K562 (cell line): ENCODE measurements around the gene DNMT1. TPM values are rescaled to one million over a fixed set of nuclear protein-coding genes. Genes with fewer than 3 reads are reported as not detected.

Experiments
- CREB1 ChIP-seq, 2 experiments: sonication (generic) in 1 of 2; formaldehyde crosslinking in 1 of 2; IDR thresholded peaks; 2 replicates each; pipeline versions ENCODE4 v1.6.1 to v1.8.0; 2012 to 2022; ENCODE audit warnings: inconsistent platforms in 1 of 2, mild to moderate bottlenecking in 1 of 2, missing genetic modification reagents in 1 of 2, moderate library complexity in 1 of 2
- FIP1L1 ChIP-seq: fragments of 200-400 bp; formaldehyde crosslinking; IDR thresholded peaks from 2 replicates; pipeline ENCODE4 v1.6.1; 2018; ENCODE audit warnings: mild to moderate bottlenecking, low read depth, low read length; ENCODE audit not compliant: poor library complexity, severe bottlenecking
- KLF1 ChIP-seq: fragments of 450-650 bp; IDR thresholded peaks from 2 replicates; pipeline ENCODE4 v1.6.1; 2016; ENCODE audit warnings: missing genetic modification characterization, missing compliant biosample characterization
- MBD1 ChIP-seq: fragments of 250-450 bp; sonication (Bioruptor Pico); IDR thresholded peaks from 2 replicates; pipeline ENCODE4 v1.8.0; 2022; ENCODE audit warnings: inconsistent platforms
- MYBL2 ChIP-seq, 2 experiments: fragments of 450-650 bp in 1 of 2; sonication (generic) in 1 of 2; formaldehyde crosslinking in 1 of 2; IDR thresholded peaks; 2 replicates each; pipeline versions ENCODE4 v1.6.1 to v1.8.1; 2017 to 2022; ENCODE audit warnings: borderline replicate concordance in 1 of 2, inconsistent platforms in 1 of 2, low read depth in 1 of 2, mild to moderate bottlenecking in 1 of 2, missing genetic modification reagents in 1 of 2, moderate library complexity in 1 of 2
- PRPF4 ChIP-seq: fragments of 200-400 bp; formaldehyde crosslinking; IDR thresholded peaks from one replicate; pipeline ENCODE4 v1.6.1; 2017; ENCODE audit warnings: low read length, low read depth, mild to moderate bottlenecking; ENCODE audit not compliant: insufficient read depth, poor library complexity, severe bottlenecking
- U2AF1 ChIP-seq: fragments of 200-400 bp; formaldehyde crosslinking; optimal IDR thresholded peaks from 2 replicates; pipeline ENCODE3; 2017; ENCODE audit warnings: mild to moderate bottlenecking, low read depth, low read length, moderate library complexity
- YY1 ChIP-seq, 3 experiments: IDR thresholded peaks; 2 replicates each; pipeline ENCODE4 v1.6.1; 2011; ENCODE audit warnings: low read length in 2 of 3, mild to moderate bottlenecking in 2 of 3, moderate library complexity in 2 of 3, borderline replicate concordance in 1 of 3, control low read depth in 1 of 3, low read depth in 1 of 3; ENCODE audit not compliant: insufficient read depth in 3 of 3, insufficient replicate concordance in 2 of 3, control insufficient read depth in 1 of 3, insufficient read length in 1 of 3; ENCODE audit errors: extremely low read depth in 1 of 3
- ZKSCAN3 ChIP-seq: fragments of 250-450 bp; sonication (Bioruptor Pico); IDR thresholded peaks from 2 replicates; pipeline ENCODE4 v1.4.0; 2020
- ZNF3 ChIP-seq: fragments of 250-450 bp; sonication (Bioruptor Pico); IDR thresholded peaks from 2 replicates; pipeline ENCODE4 v1.5.0; 2021; ENCODE audit warnings: mild to moderate bottlenecking, moderate library complexity
- ZNF77 ChIP-seq: fragments of 250-450 bp; sonication (Bioruptor Pico); IDR thresholded peaks from 2 replicates; pipeline ENCODE4 v1.5.0; 2020
- polyA plus RNA-seq, 8 experiments: library from polyadenylated mRNA; depleted of rRNA in 4 of 8; stranded (reverse) in 5 of 8; unstranded in 3 of 8; fragments of >200 nt; fragmentation: Nextera tagmentation in 2 of 8; fragmentation: Illumina TruSeq in 1 of 8; extraction: Ambion mirVana in 2 of 8; extraction: Trizol in 1 of 8; gene quantifications; 2 replicates each; pipeline versions ENCODE4 v1.2.1 to v1.2.3, GENCODE V29; 2011 to 2014; ENCODE audit warnings: inconsistent platforms in 1 of 8, missing spikeins in 1 of 8
- total RNA-seq, 7 experiments: library from RNA; depleted of rRNA in 6 of 7; stranded (reverse); fragments of >200 nt in 6 of 7; fragmentation: Illumina TruSeq in 2 of 7; extraction: Trizol in 2 of 7; gene quantifications; 2 replicates each; pipeline versions ENCODE4 v1.2.1 to v1.2.3, GENCODE V29; 2011 to 2021; ENCODE audit warnings: low replicate concordance in 1 of 7
- TF ChIP-seq, protein P1 (sequence below), 3 experiments: fragments of 200-800 bp in 1 of 3; sonication (Bioruptor generic) in 1 of 3; sonication (generic) in 1 of 3; formaldehyde crosslinking in 1 of 3; IDR thresholded peaks; 2 replicates each; pipeline versions ENCODE4 v1.6.1 to v1.8.0; 2016 to 2022; ENCODE audit warnings: mild to moderate bottlenecking in 2 of 3, missing compliant biosample characterization in 2 of 3, missing genetic modification characterization in 2 of 3, missing genetic modification reagents in 1 of 3
- TF ChIP-seq, protein P2 (sequence below): fragments of 250-450 bp; sonication (Bioruptor Pico); IDR thresholded peaks from 2 replicates; pipeline ENCODE4 v1.8.0; 2021; ENCODE audit warnings: borderline replicate concordance, mild to moderate bottlenecking, moderate library complexity; ENCODE audit not compliant: poor library complexity, severe bottlenecking
- TF ChIP-seq, protein P3 (sequence below): fragments of 250-450 bp; sonication (Bioruptor Pico); IDR thresholded peaks from 2 replicates; pipeline ENCODE4 v1.9.0; 2021; ENCODE audit warnings: mild to moderate bottlenecking, inconsistent platforms

The DNMT1 gene
- total and polyA plus RNA-seq, 9 of the 15 experiments (the other 6 are each of a cell fraction or from before 2014, with no cell fraction given): 80.1 to 271 (median 121) TPM

DNA sequence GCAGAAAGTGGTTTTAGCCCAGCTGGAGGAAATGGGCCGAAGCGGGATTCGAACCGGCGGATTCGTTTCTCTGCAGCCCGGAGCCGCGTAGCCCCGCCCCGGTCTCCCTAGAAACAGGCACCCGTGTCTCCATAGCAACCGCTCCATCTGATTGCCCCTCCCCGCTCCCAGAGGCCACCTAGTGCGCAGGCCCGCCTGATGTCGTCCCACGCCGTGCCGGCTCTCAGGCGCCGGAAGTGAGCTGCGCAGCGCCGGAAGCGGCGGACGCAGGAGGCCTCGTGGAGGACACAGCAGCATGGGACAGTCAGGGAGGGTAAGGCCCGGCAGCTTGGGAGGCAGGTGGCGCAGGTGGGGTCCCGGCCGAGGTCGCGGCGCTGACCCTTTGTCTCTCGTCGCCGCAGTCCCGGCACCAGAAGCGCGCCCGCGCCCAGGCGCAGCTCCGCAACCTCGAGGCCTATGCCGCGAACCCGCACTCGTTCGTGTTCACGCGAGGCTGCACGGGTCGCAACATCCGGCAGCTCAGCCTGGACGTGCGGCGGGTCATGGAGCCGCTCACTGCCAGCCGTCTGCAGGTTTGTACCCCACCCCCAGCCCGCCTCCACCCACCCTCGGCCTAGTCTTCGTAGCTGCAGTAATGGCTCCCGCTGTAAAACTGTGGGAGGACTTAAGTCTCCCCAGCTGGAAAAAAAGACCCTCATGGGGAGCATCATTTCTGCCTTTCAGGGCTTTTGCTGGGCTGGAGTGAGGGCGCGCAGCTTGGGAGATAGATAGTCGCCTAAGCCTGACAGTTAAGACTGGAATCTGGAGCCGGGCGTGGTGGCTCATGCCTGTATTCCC lies 88.4 kb downstream of the DNMT1 start, which contains the start of gene PPAN (continued):
- TF ChIP-seq YY1 (IDR thresholded peaks at IDR 0.05; ENCODE audit: borderline replicate concordance in 1 of 3, control insufficient read depth in 1 of 3, extremely low read depth in 1 of 3, insufficient read depth in 3 of 3, insufficient read length in 1 of 3, insufficient replicate concordance in 2 of 3, low read depth in 1 of 3, low read length in 2 of 3): peak in 2 of 3 experiments; percentile 46 to 53
- TF ChIP-seq CREB1 (IDR thresholded peaks at IDR 0.05): peak; percentile 97
- peak; percentile 98 for TF ChIP-seq CREB1 (CRISPR knock-in tag; IDR thresholded peaks at IDR 0.05)
- no peak for TF ChIP-seq ZNF3 (CRISPR knock-in tag)
- TF ChIP-seq KLF1: peak; percentile 57; the same call in 1 of the 2 replicates
- TF ChIP-seq, protein P1, sequence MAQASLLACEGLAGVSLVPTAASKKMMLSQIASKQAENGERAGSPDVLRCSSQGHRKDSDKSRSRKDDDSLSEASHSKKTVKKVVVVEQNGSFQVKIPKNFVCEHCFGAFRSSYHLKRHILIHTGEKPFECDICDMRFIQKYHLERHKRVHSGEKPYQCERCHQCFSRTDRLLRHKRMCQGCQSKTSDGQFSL (CRISPR knock-in tag; IDR thresholded peaks at IDR 0.05): no peak
- TF ChIP-seq, protein P1 (tag; IDR thresholded peaks at IDR 0.05): no peak
- peak; percentile 69 for TF ChIP-seq PRPF4
- no peak for TF ChIP-seq MYBL2 (IDR thresholded peaks at IDR 0.05; ENCODE audit: low read depth)
- TF ChIP-seq MYBL2 (CRISPR knock-in tag; IDR thresholded peaks at IDR 0.05; ENCODE audit: borderline replicate concordance): no peak
- no peak for TF ChIP-seq MBD1 (CRISPR knock-in tag)
- TF ChIP-seq ZKSCAN3 (CRISPR knock-in tag): no peak
- peak; percentile 48 for TF ChIP-seq U2AF1
- peak; percentile 72 for TF ChIP-seq FIP1L1
- TF ChIP-seq, protein P2, sequence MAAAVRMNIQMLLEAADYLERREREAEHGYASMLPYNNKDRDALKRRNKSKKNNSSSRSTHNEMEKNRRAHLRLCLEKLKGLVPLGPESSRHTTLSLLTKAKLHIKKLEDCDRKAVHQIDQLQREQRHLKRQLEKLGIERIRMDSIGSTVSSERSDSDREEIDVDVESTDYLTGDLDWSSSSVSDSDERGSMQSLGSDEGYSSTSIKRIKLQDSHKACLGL (CRISPR knock-in tag): peak; percentile 97
- TF ChIP-seq, protein P3, sequence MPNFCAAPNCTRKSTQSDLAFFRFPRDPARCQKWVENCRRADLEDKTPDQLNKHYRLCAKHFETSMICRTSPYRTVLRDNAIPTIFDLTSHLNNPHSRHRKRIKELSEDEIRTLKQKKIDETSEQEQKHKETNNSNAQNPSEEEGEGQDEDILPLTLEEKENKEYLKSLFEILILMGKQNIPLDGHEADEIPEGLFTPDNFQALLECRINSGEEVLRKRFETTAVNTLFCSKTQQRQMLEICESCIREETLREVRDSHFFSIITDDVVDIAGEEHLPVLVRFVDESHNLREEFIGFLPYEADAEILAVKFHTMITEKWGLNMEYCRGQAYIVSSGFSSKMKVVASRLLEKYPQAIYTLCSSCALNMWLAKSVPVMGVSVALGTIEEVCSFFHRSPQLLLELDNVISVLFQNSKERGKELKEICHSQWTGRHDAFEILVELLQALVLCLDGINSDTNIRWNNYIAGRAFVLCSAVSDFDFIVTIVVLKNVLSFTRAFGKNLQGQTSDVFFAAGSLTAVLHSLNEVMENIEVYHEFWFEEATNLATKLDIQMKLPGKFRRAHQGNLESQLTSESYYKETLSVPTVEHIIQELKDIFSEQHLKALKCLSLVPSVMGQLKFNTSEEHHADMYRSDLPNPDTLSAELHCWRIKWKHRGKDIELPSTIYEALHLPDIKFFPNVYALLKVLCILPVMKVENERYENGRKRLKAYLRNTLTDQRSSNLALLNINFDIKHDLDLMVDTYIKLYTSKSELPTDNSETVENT (CRISPR knock-in tag): peak; percentile 89
- no peak for TF ChIP-seq ZNF77 (CRISPR knock-in tag)
